Measurements from ENCODE around the gene APOD. TPM values are rescaled to one million over a fixed set of nuclear protein-coding genes. Genes with fewer than 3 reads are reported as not detected.
A peak's percentile ranks its signal among the peaks of the same experiment; 100 is the strongest.

The APOD gene
- total and polyA plus RNA-seq, 2 experiments from 2014 or later, result 9.6 to 27.9 TPM

- no peak for DNase-seq (ENCODE audit: low spot score)
- H3K4me2 ChIP-seq, result peak overlapping the region; percentile 33
- TF ChIP-seq EZH2phosphoT487 (IDR thresholded peaks at IDR 0.05; ENCODE audit: low read depth, severe bottlenecking, unreplicated experiment) (no peak), EZH2 (IDR thresholded peaks at IDR 0.05; ENCODE audit: borderline replicate concordance) (no peak), CTCF (IDR thresholded peaks at IDR 0.05; ENCODE audit: poor library complexity) (no peak)
- H3K27me3 ChIP-seq, result no peaks in the 10 kb centered on the region
- H3K9me3 ChIP-seq (ENCODE audit: low read depth), result no peaks in the 10 kb centered on the region
- peak overlapping the region; percentile 67 for H2AFZ ChIP-seq
- WGBS (ENCODE audit: low lambda C conversion rate, missing lambda C conversion rate), result 55% methylated on average over 4 of the region's 4 CpGs
- no peaks in the 10 kb centered on the region for H4K20me1 ChIP-seq (ENCODE audit: insufficient read depth, poor library complexity, severe bottlenecking)
- H3K4me3 ChIP-seq, result no peak overlapping the region
- H3K27ac ChIP-seq, result peak overlapping the region; percentile 80
- no peaks in the 10 kb centered on the region for H3K79me2 ChIP-seq
- H3K36me3 ChIP-seq (replicated peaks; ENCODE audit: insufficient read depth, low read depth), result no peaks in the 10 kb centered on the region
- peaks cover 24% of the 10 kb centered on the region for H3K4me1 ChIP-seq (ENCODE audit: insufficient read depth)
- H3K9me2 ChIP-seq (replicated peaks; ENCODE audit: insufficient read depth), result no peaks in the 10 kb centered on the region
Measured at GRCh38 chr3:195584543-195584870, 767 bp upstream of the APOD start.

GRCh38 chr3:195582947-195583346 lies 793 bp downstream of the APOD start:
- Histone ChIP-seq H3K79me2 (no peaks in the 10 kb centered on the region), H3K36me3 (replicated peaks; ENCODE audit: insufficient read depth, low read depth) (no peaks in the 10 kb centered on the region), H3K9me2 (replicated peaks; ENCODE audit: insufficient read depth) (no peaks in the 10 kb centered on the region), H3K4me3 (no peak overlapping the region), H3K27me3 (no peaks in the 10 kb centered on the region), H3K9me3 (ENCODE audit: low read depth) (no peaks in the 10 kb centered on the region), H3K4me1 (ENCODE audit: insufficient read depth) (peaks cover 17% of the 10 kb centered on the region), H3K4me2 (no peak overlapping the region), H4K20me1 (ENCODE audit: insufficient read depth, poor library complexity, severe bottlenecking) (no peaks in the 10 kb centered on the region), H2AFZ (no peak overlapping the region), H3K27ac (peak overlapping the region; percentile 80)
- DNase-seq (ENCODE audit: low spot score), result no peak
- TF ChIP-seq EZH2 (IDR thresholded peaks at IDR 0.05; ENCODE audit: borderline replicate concordance) (no peak), CTCF (IDR thresholded peaks at IDR 0.05; ENCODE audit: poor library complexity) (no peak), EZH2phosphoT487 (IDR thresholded peaks at IDR 0.05; ENCODE audit: low read depth, severe bottlenecking, unreplicated experiment) (no peak)
- 77% methylated on average over 9 of the region's 9 CpGs for WGBS (ENCODE audit: low lambda C conversion rate, missing lambda C conversion rate)

GRCh38 chr3:195580744-195581443 lies 2.8 kb downstream of the APOD start:
- TF ChIP-seq CTCF (IDR thresholded peaks at IDR 0.05; ENCODE audit: poor library complexity) (no peak), EZH2phosphoT487 (IDR thresholded peaks at IDR 0.05; ENCODE audit: low read depth, severe bottlenecking, unreplicated experiment) (no peak), EZH2 (IDR thresholded peaks at IDR 0.05; ENCODE audit: borderline replicate concordance) (no peak)
- H3K27ac ChIP-seq, result no peak overlapping the region
- H3K4me3 ChIP-seq, result no peak overlapping the region
- no peaks in the 10 kb centered on the region for H3K9me3 ChIP-seq (ENCODE audit: low read depth)
- H3K9me2 ChIP-seq (replicated peaks; ENCODE audit: insufficient read depth), result no peaks in the 10 kb centered on the region
- no peaks in the 10 kb centered on the region for H4K20me1 ChIP-seq (ENCODE audit: insufficient read depth, poor library complexity, severe bottlenecking)
- DNase-seq (ENCODE audit: low spot score), result no peak
- WGBS (ENCODE audit: low lambda C conversion rate, missing lambda C conversion rate), result 69% methylated on average over 6 of the region's 6 CpGs
- H3K79me2 ChIP-seq, result no peaks in the 10 kb centered on the region
- H3K4me2 ChIP-seq, result no peak overlapping the region
- peaks cover 17% of the 10 kb centered on the region for H3K4me1 ChIP-seq (ENCODE audit: insufficient read depth)
- no peaks in the 10 kb centered on the region for H3K27me3 ChIP-seq
- H2AFZ ChIP-seq, result no peak overlapping the region
- H3K36me3 ChIP-seq (replicated peaks; ENCODE audit: insufficient read depth, low read depth), result no peaks in the 10 kb centered on the region

Measured in hepatocyte (in vitro differentiated cells).